GM12872 (cell line): ENCODE data around the gene LNPEP.

Experiments used
- CTCF ChIP-seq: IDR thresholded peaks from 3 replicates; pipeline ENCODE4 v1.5.1; 2011; ENCODE audit warnings: low read depth, mild to moderate bottlenecking, low read length, moderate library complexity; ENCODE audit not compliant: insufficient read depth

LNPEP gene

GRCh38 chr5:97065475-97065874 lies 129.6 kb downstream of the LNPEP start:
- TF ChIP-seq CTCF, result no peak

GRCh38 chr5:97067296-97067850 lies 131.5 kb downstream of the LNPEP start:
- no peak for TF ChIP-seq CTCF

GRCh38 chr5:97070234-97070633 lies 134.4 kb downstream of the LNPEP start:
- TF ChIP-seq CTCF, result no peak

GRCh38 chr5:97071101-97071500 lies 135.2 kb downstream of the LNPEP start:
- no peak for TF ChIP-seq CTCF

GRCh38 chr5:97071993-97072392 lies 136.1 kb downstream of the LNPEP start:
- no peak for TF ChIP-seq CTCF

- no peak for TF ChIP-seq CTCF
These were observed 136.8 kb downstream of the LNPEP start for GRCh38 chr5:97072696-97073095.

- TF ChIP-seq CTCF, result no peak
These were observed 137.5 kb downstream of the LNPEP start for GRCh38 chr5:97073420-97073819.
